Neural cell (in vitro differentiated cells): ENCODE results near the gene ZBTB17. TPM values are rescaled to one million over a fixed set of nuclear protein-coding genes. Genes with fewer than 3 reads are reported as not detected.
"Not testable (repeated sequence)": the region's sequence is repeated elsewhere in the genome, so short reads cannot be mapped to it uniquely, and the experiment has no call there.

Experiments
- H2AFZ ChIP-seq: fragments of 200-600, 300-800 bp; sonication (generic), shearing (Covaris generic); 2 replicates; pipeline ENCODE4 v1.6.0; 2014; ENCODE audit warnings: low read depth, mild to moderate bottlenecking, antibody characterized with exemption, low read length, moderate library complexity
- H3F3A ChIP-seq: fragments of 200-600 bp; shearing (Covaris generic); 2 replicates; pipeline ENCODE4 v1.6.1; 2016; ENCODE audit warnings: mild to moderate bottlenecking, moderate library complexity, mixed read lengths, antibody characterized with exemption, low read length; ENCODE audit not compliant: insufficient read depth, poor library complexity, severe bottlenecking
- H3K27ac ChIP-seq: fragments of 200-600, 300-800 bp; sonication (generic), shearing (Covaris generic); 2 replicates; pipeline ENCODE4 v1.5.1; 2014; ENCODE audit warnings: mild to moderate bottlenecking, low read length, moderate library complexity
- H3K27me3 ChIP-seq: fragments of 300-800, 200-600 bp; sonication (generic), shearing (Covaris generic); 2 replicates; pipeline ENCODE4 v1.6.0; 2014; ENCODE audit warnings: mild to moderate bottlenecking, low read depth, low read length, moderate library complexity; ENCODE audit not compliant: insufficient read depth
- H3K36me3 ChIP-seq: fragments of 300-800, 200-600 bp; sonication (generic), shearing (Covaris generic); 2 replicates; pipeline ENCODE4 v1.5.1; 2014; ENCODE audit warnings: mild to moderate bottlenecking, antibody characterized with exemption, low read length, moderate library complexity; ENCODE audit not compliant: insufficient read depth
- H3K4me2 ChIP-seq: fragments of 300-800, 200-600 bp; sonication (generic), shearing (Covaris generic); 2 replicates; pipeline ENCODE4 v1.6.0; 2014; ENCODE audit warnings: mild to moderate bottlenecking, low read length
- H3K4me3 ChIP-seq: fragments of 300-800, 200-600 bp; sonication (generic), shearing (Covaris generic); 2 replicates; pipeline ENCODE4 v1.5.1; 2014; ENCODE audit warnings: mild to moderate bottlenecking, low read length, moderate library complexity
- H3K79me2 ChIP-seq: fragments of 200-600 bp; shearing (Covaris generic); replicated peaks from 2 replicates; pipeline ENCODE4 v1.6.0; 2014; ENCODE audit warnings: mild to moderate bottlenecking, low read length, moderate library complexity; ENCODE audit not compliant: insufficient read depth
- H3K9ac ChIP-seq: fragments of 300-800, 200-600 bp; sonication (generic), shearing (Covaris generic); 2 replicates; pipeline ENCODE4 v1.6.1; 2016; ENCODE audit warnings: mild to moderate bottlenecking, low read length, mixed read lengths
- H3K9me2 ChIP-seq: fragments of 200-600 bp; shearing (Covaris generic); 2 replicates; pipeline ENCODE4 v1.6.1; 2016; ENCODE audit warnings: mild to moderate bottlenecking, low read length, mixed read lengths; ENCODE audit not compliant: insufficient read depth
- H3K9me3 ChIP-seq: fragments of 200-600, 300-800 bp; sonication (generic), shearing (Covaris generic); 2 replicates; pipeline ENCODE4 v1.6.1; 2016; ENCODE audit warnings: mild to moderate bottlenecking, mixed run types, low read length, moderate library complexity, mixed read lengths
- H4K20me1 ChIP-seq: fragments of 200-600 bp; shearing (Covaris generic); 2 replicates; pipeline ENCODE4 v1.6.1; 2016; ENCODE audit warnings: mild to moderate bottlenecking, mixed run types; ENCODE audit not compliant: insufficient read depth
- CTCF ChIP-seq: fragments of 450-650 bp; IDR thresholded peaks from 2 replicates; pipeline ENCODE4 v1.5.1; 2014; ENCODE audit warnings: antibody characterized with exemption, mild to moderate bottlenecking, moderate library complexity; ENCODE audit not compliant: poor library complexity, severe bottlenecking
- EP300 ChIP-seq: fragments of 450-650 bp; conservative IDR thresholded peaks from 2 replicates; pipeline ENCODE4 v1.6.1; 2014; ENCODE audit warnings: antibody characterized with exemption, mild to moderate bottlenecking, moderate library complexity; ENCODE audit not compliant: poor library complexity, severe bottlenecking
- EZH2 ChIP-seq: fragments of 200-600, 300-800 bp; shearing (Covaris generic), sonication (generic); IDR thresholded peaks from 2 replicates; pipeline ENCODE4 v1.6.1; 2014; ENCODE audit warnings: antibody characterized with exemption, low read length, borderline replicate concordance, mild to moderate bottlenecking; ENCODE audit not compliant: insufficient read depth, poor library complexity, severe bottlenecking
- MXI1 ChIP-seq: fragments of 450-650 bp; conservative IDR thresholded peaks from 2 replicates; pipeline ENCODE4 v1.6.1; 2014; ENCODE audit warnings: antibody characterized with exemption, mild to moderate bottlenecking; ENCODE audit not compliant: poor library complexity, severe bottlenecking
- POLR2AphosphoS5 ChIP-seq: IDR thresholded peaks from 2 replicates; pipeline ENCODE4 v1.6.1; 2012
- RAD21 ChIP-seq: fragments of 450-650 bp; conservative IDR thresholded peaks from 2 replicates; pipeline ENCODE4 v1.6.1; 2014; ENCODE audit warnings: antibody characterized with exemption, mild to moderate bottlenecking, moderate library complexity
- REST ChIP-seq: IDR thresholded peaks from 2 replicates; pipeline ENCODE4 v1.6.1; 2012; ENCODE audit warnings: borderline replicate concordance
- SMC3 ChIP-seq: fragments of 450-650 bp; conservative IDR thresholded peaks from 2 replicates; pipeline ENCODE4 v1.6.1; 2014; ENCODE audit warnings: antibody characterized with exemption, mild to moderate bottlenecking, moderate library complexity; ENCODE audit not compliant: poor library complexity
- TAF1 ChIP-seq: IDR thresholded peaks from 2 replicates; pipeline ENCODE4 v1.6.1; 2012; ENCODE audit warnings: low read depth
- polyA plus RNA-seq: library from polyadenylated mRNA; depleted of rRNA; stranded (reverse); fragments of >200 nt; gene quantifications from 2 replicates; pipeline ENCODE4 v1.2.3, GENCODE V29; 2014

Gene ZBTB17
- polyA plus RNA-seq, 1 donor from 2014 or later: 114 TPM

GRCh38 chr1:15983275-15983674 lies 7.4 kb upstream of the ZBTB17 start:
- no peak overlapping the region for H3K4me2 ChIP-seq

GRCh38 chr1:15981679-15982078 lies 5.8 kb upstream of the ZBTB17 start:
- H3K4me3 ChIP-seq: no peak overlapping the region
- H3K9ac ChIP-seq: no peak overlapping the region
- H3K9me2 ChIP-seq: no peaks in the 10 kb centered on the region
- H3F3A ChIP-seq: no peaks in the 10 kb centered on the region
- TF ChIP-seq RAD21 (no peak), REST (no peak), EP300 (no peak), SMC3 (no peak), TAF1 (no peak), EZH2 (no peak)
- no peaks in the 10 kb centered on the region for H3K79me2 ChIP-seq
- H3K27me3 ChIP-seq: no peaks in the 10 kb centered on the region
- H3K36me3 ChIP-seq: no peaks in the 10 kb centered on the region
- no peak overlapping the region for H2AFZ ChIP-seq
- no peaks in the 10 kb centered on the region for H4K20me1 ChIP-seq
- H3K27ac ChIP-seq: no peak overlapping the region
- no peaks in the 10 kb centered on the region for H3K9me3 ChIP-seq
- no peak overlapping the region for H3K4me2 ChIP-seq

More at GRCh38 chr1:15983275-15983674, 7.4 kb upstream of the ZBTB17 start:
- Histone ChIP-seq H3K9me3 (no peaks in the 10 kb centered on the region), H2AFZ (no peak overlapping the region), H3K4me3 (no peak overlapping the region), H3F3A (no peaks in the 10 kb centered on the region), H3K36me3 (no peaks in the 10 kb centered on the region), H3K9me2 (no peaks in the 10 kb centered on the region), H3K27ac (no peak overlapping the region), H3K79me2 (no peaks in the 10 kb centered on the region), H3K9ac (no peak overlapping the region), H4K20me1 (no peaks in the 10 kb centered on the region), H3K27me3 (no peaks in the 10 kb centered on the region)
- TF ChIP-seq TAF1 (no peak), EP300 (no peak), REST (no peak), CTCF (no peak), SMC3 (no peak), POLR2AphosphoS5 (no peak), EZH2 (no peak), MXI1 (no peak), RAD21 (no peak)

GRCh38 chr1:15977947-15978346 lies 2.0 kb upstream of the ZBTB17 start:
- H3K9me2 ChIP-seq, H3K9ac ChIP-seq: not testable (repeated sequence)

More at GRCh38 chr1:15977947-15978346, 2.0 kb upstream of the ZBTB17 start:
- H3K36me3 ChIP-seq, H3F3A ChIP-seq, H4K20me1 ChIP-seq, H2AFZ ChIP-seq, H3K27ac ChIP-seq, H3K4me3 ChIP-seq, H3K9me3 ChIP-seq, H3K4me2 ChIP-seq, H3K27me3 ChIP-seq: not testable (repeated sequence)
- peaks cover 20% of the 10 kb centered on the region for H3K79me2 ChIP-seq
